ENCODE measurements around the gene RNF26. TPM values are rescaled to one million over a fixed set of nuclear protein-coding genes. Genes with fewer than 3 reads are reported as not detected.
"Not testable (repeated sequence)": the region's sequence is repeated elsewhere in the genome, so short reads cannot be mapped to it uniquely, and the experiment has no call there.

The RNF26 gene
- polyA plus RNA-seq, 1 experiment, result 27.1 TPM

GRCh38 chr11:119381181-119381988 lies 47.1 kb downstream of the RNF26 start, which contains the start of gene USP2:
TSS of gene USP2 (minus strand) at chr11:119381690. CDS start at chr11:119373480, 8,210 bp downstream.
- POLR2A ChIA-PET, result interaction anchor here (0.6 to 1.2 kb wide), 2 partner anchors 94 to 102 kb away, joined by 3 to 4 read pairs; no protein-coding TSS in a partner anchor
- TF ChIP-seq, protein P1, sequence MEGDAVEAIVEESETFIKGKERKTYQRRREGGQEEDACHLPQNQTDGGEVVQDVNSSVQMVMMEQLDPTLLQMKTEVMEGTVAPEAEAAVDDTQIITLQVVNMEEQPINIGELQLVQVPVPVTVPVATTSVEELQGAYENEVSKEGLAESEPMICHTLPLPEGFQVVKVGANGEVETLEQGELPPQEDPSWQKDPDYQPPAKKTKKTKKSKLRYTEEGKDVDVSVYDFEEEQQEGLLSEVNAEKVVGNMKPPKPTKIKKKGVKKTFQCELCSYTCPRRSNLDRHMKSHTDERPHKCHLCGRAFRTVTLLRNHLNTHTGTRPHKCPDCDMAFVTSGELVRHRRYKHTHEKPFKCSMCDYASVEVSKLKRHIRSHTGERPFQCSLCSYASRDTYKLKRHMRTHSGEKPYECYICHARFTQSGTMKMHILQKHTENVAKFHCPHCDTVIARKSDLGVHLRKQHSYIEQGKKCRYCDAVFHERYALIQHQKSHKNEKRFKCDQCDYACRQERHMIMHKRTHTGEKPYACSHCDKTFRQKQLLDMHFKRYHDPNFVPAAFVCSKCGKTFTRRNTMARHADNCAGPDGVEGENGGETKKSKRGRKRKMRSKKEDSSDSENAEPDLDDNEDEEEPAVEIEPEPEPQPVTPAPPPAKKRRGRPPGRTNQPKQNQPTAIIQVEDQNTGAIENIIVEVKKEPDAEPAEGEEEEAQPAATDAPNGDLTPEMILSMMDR (IDR thresholded peaks at IDR 0.05; ENCODE audit: low read depth, low read length), result peak; percentile 78
- Histone ChIP-seq H3K9me3 (ENCODE audit: control insufficient read depth, insufficient read depth, low read length) (no peaks in the 10 kb centered on the region), H3K4me3 (ENCODE audit: low read depth, low read length) (peak within 1 kb of the TSS; percentile 68), H3K27me3 (ENCODE audit: control insufficient read depth, insufficient read depth, low read length) (peaks cover 17% of the 10 kb centered on the region), H3K27ac (ENCODE audit: low read depth, low read length) (peak within 1 kb of the TSS; percentile 21)
- DNase-seq (ENCODE audit: low read depth, low spot score), result peak; percentile 88
- CTCF ChIA-PET, result interaction anchor here (0.5 to 5.7 kb wide), 24 partner anchors 10 to 1030 kb away, joined by 3 to 48 read pairs (median 6); partner anchors contain the start of gene C1QTNF5

DNA sequence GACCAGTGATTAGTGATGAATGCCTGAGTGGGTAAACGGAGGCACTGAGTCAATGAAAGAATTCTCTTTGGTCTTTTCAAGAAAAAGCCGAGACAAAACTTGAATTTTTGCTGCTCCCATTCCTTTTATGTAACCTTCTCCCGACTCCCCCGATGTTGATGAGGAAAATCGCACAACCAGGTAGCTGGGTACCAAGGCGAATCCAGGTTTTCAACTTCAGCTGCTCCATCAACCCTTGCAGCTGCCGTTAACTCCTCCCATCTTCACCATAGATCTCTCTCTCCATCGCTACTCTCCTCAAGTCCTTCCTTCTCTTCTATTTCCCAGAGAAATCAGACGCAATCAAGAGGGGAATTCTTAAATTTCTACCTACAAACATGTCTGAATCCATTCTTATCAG lies 47.8 kb downstream of the RNF26 start:
- POLR2A ChIA-PET, result no interaction called here

DNA sequence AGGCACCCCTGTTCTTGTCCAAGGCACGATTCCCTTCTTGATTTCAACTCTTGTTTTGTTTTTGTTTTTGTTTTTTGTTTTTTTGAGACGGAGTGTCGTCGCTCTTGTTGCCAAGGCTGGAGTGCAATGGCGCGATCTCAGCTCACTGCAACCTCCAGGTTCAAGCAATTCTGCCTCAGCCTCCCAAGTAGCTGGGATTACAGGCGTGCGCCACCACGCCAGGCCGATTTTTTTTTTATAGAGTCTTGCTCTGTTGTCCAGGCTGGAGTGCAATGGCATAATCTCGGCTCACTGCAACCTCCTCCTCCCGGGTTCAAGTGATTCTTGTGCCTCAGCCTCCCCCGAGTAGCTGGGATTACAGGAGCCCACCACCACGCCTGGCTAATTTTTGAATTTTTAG lies 48.2 kb downstream of the RNF26 start:
- H3K4me3 ChIP-seq (ENCODE audit: low read depth, low read length); DNase-seq (ENCODE audit: low read depth, low spot score); POLR2A ChIA-PET; H3K9me3 ChIP-seq (ENCODE audit: control insufficient read depth, insufficient read depth, low read length); H3K27ac ChIP-seq (ENCODE audit: low read depth, low read length): not testable (repeated sequence)
- CTCF ChIA-PET, result interaction anchor here (0.7 to 5.7 kb wide), 5 partner anchors 8 to 59 kb away, joined by 4 to 48 read pairs (median 6); partner anchors contain the start of gene C1QTNF5
- H3K27me3 ChIP-seq (ENCODE audit: control insufficient read depth, insufficient read depth, low read length), result peaks cover 17% of the 10 kb centered on the region

More for the DNA sequence above, 47.8 kb downstream of the RNF26 start:
- Histone ChIP-seq H3K9me3 (ENCODE audit: control insufficient read depth, insufficient read depth, low read length) (no peaks in the 10 kb centered on the region), H3K27ac (ENCODE audit: low read depth, low read length) (no peak overlapping the region), H3K27me3 (ENCODE audit: control insufficient read depth, insufficient read depth, low read length) (peaks cover 17% of the 10 kb centered on the region), H3K4me3 (ENCODE audit: low read depth, low read length) (peak overlapping the region; percentile 62)
- CTCF ChIA-PET, result interaction anchor here (0.7 to 5.7 kb wide), 4 partner anchors 26 to 59 kb away, joined by 4 to 48 read pairs (median 7); partner anchors contain the start of gene C1QTNF5
- no peak for DNase-seq (ENCODE audit: low read depth, low spot score)
- TF ChIP-seq, protein P1 (IDR thresholded peaks at IDR 0.05; ENCODE audit: low read depth, low read length), result no peak

DNA sequence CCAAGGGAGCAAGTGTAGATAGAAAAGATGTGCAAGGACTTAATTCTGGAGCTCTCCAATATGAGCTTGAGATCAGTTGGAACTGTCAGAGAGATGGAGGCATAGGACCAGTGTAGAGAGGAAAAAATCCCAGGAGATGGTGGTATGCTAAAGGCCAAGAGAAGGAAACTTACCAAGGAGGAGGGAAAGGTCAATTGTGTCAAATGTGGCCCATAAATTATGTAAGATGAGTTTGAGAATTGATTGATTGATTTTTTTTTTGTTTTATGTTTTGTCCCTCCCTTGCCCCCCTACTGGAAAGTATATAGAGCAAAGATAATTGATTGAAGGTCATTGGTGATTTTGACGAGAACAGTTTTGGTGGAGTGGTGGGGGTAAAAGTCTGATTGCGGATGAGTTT lies 50.0 kb downstream of the RNF26 start:
- POLR2A ChIA-PET, result no interaction called here
- no peaks in the 10 kb centered on the region for H3K9me3 ChIP-seq (ENCODE audit: control insufficient read depth, insufficient read depth, low read length)
- H3K27ac ChIP-seq (ENCODE audit: low read depth, low read length), result no peak overlapping the region
- H3K4me3 ChIP-seq (ENCODE audit: low read depth, low read length), result no peak overlapping the region
- CTCF ChIA-PET, result interaction anchor here (0.6 to 3.2 kb wide), 3 partner anchors 44 to 91 kb away, joined by 3 to 17 read pairs (median 6); no protein-coding TSS in a partner anchor
- TF ChIP-seq, protein P1 (IDR thresholded peaks at IDR 0.05; ENCODE audit: low read depth, low read length), result no peak
- H3K27me3 ChIP-seq (ENCODE audit: control insufficient read depth, insufficient read depth, low read length), result peaks cover 20% of the 10 kb centered on the region
- DNase-seq (ENCODE audit: low read depth, low spot score), result no peak

Small RNA genes lying within 50 kb of the gene (small RNA-seq; reads per million reads assigned to genes)
- gene RF01225 (ENCODE audit: insufficient read length, low read depth) (not detected), gene RNU6-262P (ENCODE audit: insufficient read length, low read depth) (not detected)

Other genes with a start within 250 kb of the RNF26 start
- gene HMBS, start 249.6 kb upstream of the RNF26 start, polyA plus RNA-seq (2011; rRNA removed), result 38.5 and 43.3 TPM in 2 replicates
- 59.2 and 62.5 TPM in 2 replicates for gene DPAGT1, start 232.7 kb upstream of the RNF26 start, polyA plus RNA-seq (2011; rRNA removed)
- gene C2CD2L, start 227.2 kb upstream of the RNF26 start, polyA plus RNA-seq (2011; rRNA removed), result 2.8 and 3.4 TPM in 2 replicates
- 14.9 and 16.4 TPM in 2 replicates for gene HINFP, start 212.9 kb upstream of the RNF26 start, polyA plus RNA-seq (2011; rRNA removed)
- gene ABCG4, start 185.5 kb upstream of the RNF26 start, polyA plus RNA-seq (2011; rRNA removed), result 0.21 and 0.30 TPM in 2 replicates
- gene NLRX1, start 165.8 kb upstream of the RNF26 start, polyA plus RNA-seq (2011; rRNA removed), result 4.7 and 6.4 TPM in 2 replicates
- not detected in 2 replicates for gene NHERF4, start 149.1 kb upstream of the RNF26 start, polyA plus RNA-seq (2011; rRNA removed)
- gene CBL, start 128.2 kb upstream of the RNF26 start, polyA plus RNA-seq (2011; rRNA removed), result 19.9 and 24.3 TPM in 2 replicates
- 41.9 and 53.4 TPM in 2 replicates for gene MCAM, start 17.4 kb upstream of the RNF26 start, polyA plus RNA-seq (2011; rRNA removed)
- gene C1QTNF5, start 6.4 kb downstream of the RNF26 start, polyA plus RNA-seq (2011; rRNA removed), result 8.3 and 10.9 TPM in 2 replicates
- gene MFRP, start 12.2 kb downstream of the RNF26 start, polyA plus RNA-seq (2011; rRNA removed), result not detected in 2 replicates
- 0.32 and 0.46 TPM in 2 replicates for gene USP2, start 47.2 kb downstream of the RNF26 start, polyA plus RNA-seq (2011; rRNA removed)
- gene THY1, start 88.6 kb downstream of the RNF26 start, polyA plus RNA-seq (2011; rRNA removed), result 915 and 1,307 TPM in 2 replicates

Measured in AG04450 (cell line).